T-cell (primary cell): Measurements from ENCODE around the gene C1R. TPM values are rescaled to one million over a fixed set of nuclear protein-coding genes. Genes with fewer than 3 reads are reported as not detected.
"Not testable (repeated sequence)": the region's sequence is repeated elsewhere in the genome, so short reads cannot be mapped to it uniquely, and the experiment has no call there.

Experiments
- ATAC-seq, 4 experiments: fragments of 200-7000 bp in 3 of 4; fragments of 150-1000 bp in 1 of 4; cut with Tn5 transposase; replicated peaks in 1 of 4; 1 replicate in 3 of 4; 2 replicates in 1 of 4; pipeline ENCODE4 v1.10.0; 2021; ENCODE audit warnings: moderate library complexity in 3 of 4, mild to moderate bottlenecking in 2 of 4, moderate number of reproducible peaks in 1 of 4
- CTCF ChIA-PET, 2 donors: fragments of 300-600 bp; sonication (Branson Sonifier 250); formaldehyde crosslinking; loops; one replicate each; lab custom pipeline; 2022; ENCODE audit warnings: antibody characterized with exemption in 2 of 2; lab: Charles Lee
- POLR2A ChIA-PET, 2 donors: fragments of 300-600 bp; sonication (Branson Sonifier 250); formaldehyde crosslinking; loops; one replicate each; lab custom pipeline; 2022; ENCODE audit warnings: antibody characterized with exemption in 2 of 2; lab: Charles Lee
- DNase-seq, 35 experiments: peaks; one replicate each; pipeline versions ENCODE4 v3.0.0 to v3.0.0-alpha.2; 2013 to 2023
- H3K27ac ChIP-seq: one replicate; pipeline ENCODE4 v1.5.1; 2013; ENCODE audit warnings: low read length
- H3K27me3 ChIP-seq, 2 experiments: replicated peaks in 1 of 2; 1 replicate in 1 of 2; 2 replicates in 1 of 2; pipeline versions ENCODE4 v1.6.1 to v1.7.0; 2013; ENCODE audit warnings: low read length in 1 of 2, mixed read lengths in 1 of 2; ENCODE audit not compliant: control insufficient read depth in 2 of 2, insufficient read depth in 2 of 2; ENCODE audit errors: extremely low read depth in 1 of 2
- H3K36me3 ChIP-seq, 2 donors: 1 replicate in 1 of 2; 2 replicates in 1 of 2; pipeline versions ENCODE4 v1.6.1 to v1.7.0; 2013; ENCODE audit warnings: low read length in 1 of 2; ENCODE audit not compliant: control insufficient read depth in 2 of 2, insufficient read depth in 1 of 2; ENCODE audit errors: extremely low read depth in 1 of 2
- H3K4me1 ChIP-seq, 2 experiments: 1 replicate in 1 of 2; 2 replicates in 1 of 2; pipeline versions ENCODE4 v1.6.1 to v1.7.0; 2013; ENCODE audit warnings: low read length in 2 of 2, mixed read lengths in 1 of 2; ENCODE audit not compliant: insufficient read depth in 2 of 2, control insufficient read depth in 1 of 2; ENCODE audit errors: extremely low read depth in 1 of 2
- H3K4me3 ChIP-seq, 2 donors: 1 replicate in 1 of 2; 2 replicates in 1 of 2; pipeline versions ENCODE4 v1.5.1 to v1.7.0; 2013; ENCODE audit warnings: mild to moderate bottlenecking in 2 of 2, low read length in 1 of 2, moderate library complexity in 1 of 2; ENCODE audit not compliant: control insufficient read depth in 1 of 2; ENCODE audit errors: extremely low read depth in 1 of 2
- H3K9me3 ChIP-seq: 2 replicates; pipeline ENCODE4 v1.7.0; 2013
- H3K27ac Mint-ChIP-seq, 2 donors: one replicate each; pipeline ENCODE4 v1.8.0; 2020 to 2021; ENCODE audit warnings: mild to moderate bottlenecking in 2 of 2, mixed read lengths in 2 of 2
- H3K27me3 Mint-ChIP-seq, 2 donors: one replicate each; pipeline ENCODE4 v1.8.0; 2021 to 2022; ENCODE audit warnings: mixed read lengths in 2 of 2
- H3K36me3 Mint-ChIP-seq: one replicate; pipeline ENCODE4 v1.8.0; 2021; ENCODE audit warnings: mixed read lengths
- H3K4me1 Mint-ChIP-seq, 3 donors: one replicate each; pipeline ENCODE4 v1.8.0; 2020 to 2022; ENCODE audit warnings: mixed read lengths in 3 of 3, mild to moderate bottlenecking in 1 of 3
- H3K4me3 Mint-ChIP-seq, 3 donors: one replicate each; pipeline ENCODE4 v1.8.0; 2020 to 2022; ENCODE audit warnings: mild to moderate bottlenecking in 3 of 3, mixed read lengths in 3 of 3, moderate library complexity in 3 of 3
- H3K9me3 Mint-ChIP-seq, 3 donors: one replicate each; pipeline ENCODE4 v1.8.0; 2020 to 2022; ENCODE audit warnings: mixed read lengths in 3 of 3
- WGBS: methylation state at CpG from one replicate; pipeline ENCODE4 v1.1.5; 2013; ENCODE audit warnings: missing lambda C conversion rate; ENCODE audit not compliant: insufficient coverage; 5-methylcytosine and 5-hydroxymethylcytosine counted together
- total RNA-seq, 35 experiments: library from RNA in 6 of 35; stranded (reverse) in 6 of 35; fragments of 120-200 nt in 1 of 35; gene quantifications; one replicate each; pipeline versions ENCODE4 v1.2.1 to v1.2.4 and lab custom pipeline; 2013 to 2026

Gene C1R
- total RNA-seq, 5 donors from 2014 or later (not counting 1 experiment from before 2014, with no cell fraction given): 2.2 to 5.9 (median 3.6) TPM

GRCh38 chr12:7058850-7059395 lies 33.3 kb downstream of the C1R start:
- POLR2A ChIA-PET: no interaction called here
- peaks cover 0 to 34% of the 10 kb centered on the region in 2 experiments for H3K27me3 ChIP-seq
- Mint-ChIP-seq H3K9me3 (no peaks in the 10 kb centered on the region), H3K4me1 (no peaks in the 10 kb centered on the region), H3K27me3 (peaks cover 10 to 67% of the 10 kb centered on the region in 2 donors), H3K27ac (peak overlapping the region in 1 of 2 donors; percentile 20), H3K36me3 (no peaks in the 10 kb centered on the region), H3K4me3 (no peak overlapping the region)
- DNase-seq (no peak), ATAC-seq (no peak)
- CTCF ChIA-PET: interaction anchor here in 1 of 2 donors (0.7 kb wide), 1 partner anchor 9 kb away, joined by 3 read pairs; no protein-coding TSS in a partner anchor
- H3K36me3 ChIP-seq: no peaks in the 10 kb centered on the region
- H3K27ac ChIP-seq: no peak overlapping the region
- no peaks in the 10 kb centered on the region for H3K4me1 ChIP-seq
- 100% methylated on average over 2 of the region's 9 CpGs for WGBS
- no peak overlapping the region for H3K4me3 ChIP-seq
- H3K9me3 ChIP-seq: no peaks in the 10 kb centered on the region

- H3K27me3 Mint-ChIP-seq: peaks cover 10 to 67% of the 10 kb centered on the region in 2 donors
- CTCF ChIA-PET: no interaction called here
Measured at GRCh38 chr12:7058163-7058845, 33.9 kb downstream of the C1R start.

GRCh38 chr12:7055736-7056135 lies 36.5 kb downstream of the C1R start:
- H3K27me3 Mint-ChIP-seq: peaks cover 10 to 61% of the 10 kb centered on the region in 2 donors
- POLR2A ChIA-PET: not testable (repeated sequence)

More at GRCh38 chr12:7058163-7058845, 33.9 kb downstream of the C1R start:
- H3K4me1 ChIP-seq: no peaks in the 10 kb centered on the region
- H3K9me3 ChIP-seq: no peaks in the 10 kb centered on the region
- no peak overlapping the region for H3K4me3 ChIP-seq
- POLR2A ChIA-PET: no interaction called here
- no peaks in the 10 kb centered on the region for H3K9me3 Mint-ChIP-seq
- H3K36me3 Mint-ChIP-seq: no peaks in the 10 kb centered on the region
- no peak for DNase-seq
- H3K27me3 ChIP-seq: peaks cover 0 to 34% of the 10 kb centered on the region in 2 experiments
- no CpG with 5 or more reads among the region's 3 CpGs for WGBS
- no peaks in the 10 kb centered on the region for H3K4me1 Mint-ChIP-seq
- H3K27ac Mint-ChIP-seq: no peak overlapping the region
- no peak for ATAC-seq
- no peak overlapping the region for H3K27ac ChIP-seq
- no peaks in the 10 kb centered on the region for H3K36me3 ChIP-seq
- H3K4me3 Mint-ChIP-seq: no peak overlapping the region

GRCh38 chr12:7054925-7055324 lies 37.3 kb downstream of the C1R start:
- Mint-ChIP-seq H3K4me1 (no peaks in the 10 kb centered on the region), H3K27ac (no peak overlapping the region), H3K27me3 (peaks cover 7 to 52% of the 10 kb centered on the region in 2 donors), H3K9me3 (no peaks in the 10 kb centered on the region), H3K4me3 (no peak overlapping the region), H3K36me3 (no peaks in the 10 kb centered on the region)
- Histone ChIP-seq H3K9me3 (no peaks in the 10 kb centered on the region), H3K27ac (no peak overlapping the region), H3K4me1 (no peaks in the 10 kb centered on the region), H3K4me3 (no peak overlapping the region), H3K27me3 (peaks cover 0 to 24% of the 10 kb centered on the region in 2 experiments), H3K36me3 (no peaks in the 10 kb centered on the region)
- ChIA-PET CTCF (no interaction called here), POLR2A (no interaction called here)
- WGBS: no CpG with 5 or more reads among the region's 4 CpGs
- ATAC-seq (no peak), DNase-seq (no peak)

More at GRCh38 chr12:7055736-7056135, 36.5 kb downstream of the C1R start:
- no CpG with 5 or more reads among the region's 2 CpGs for WGBS
- H3K27ac ChIP-seq, H3K4me3 Mint-ChIP-seq, H3K27ac Mint-ChIP-seq, H3K36me3 ChIP-seq, DNase-seq, H3K4me3 ChIP-seq, H3K9me3 ChIP-seq, H3K4me1 Mint-ChIP-seq, H3K4me1 ChIP-seq, H3K9me3 Mint-ChIP-seq, ATAC-seq, H3K36me3 Mint-ChIP-seq: not testable (repeated sequence)
- H3K27me3 ChIP-seq: peaks cover 0 to 29% of the 10 kb centered on the region in 2 experiments
- CTCF ChIA-PET: interaction anchor here in 1 of 2 donors (0.8 kb wide), 1 partner anchor 27 kb away, joined by 3 read pairs; no protein-coding TSS in a partner anchor

- H3K27me3 ChIP-seq, H3K27ac ChIP-seq, H3K27me3 Mint-ChIP-seq, H3K36me3 Mint-ChIP-seq, ATAC-seq, H3K27ac Mint-ChIP-seq, DNase-seq, H3K4me3 Mint-ChIP-seq, H3K4me3 ChIP-seq, H3K36me3 ChIP-seq, H3K9me3 Mint-ChIP-seq, H3K4me1 ChIP-seq, POLR2A ChIA-PET, H3K9me3 ChIP-seq: not testable (repeated sequence)
- peaks cover 10 to 16% (median 16%) of the 10 kb centered on the region in 3 donors for H3K4me1 Mint-ChIP-seq
- WGBS: no CpG with 5 or more reads among the region's 3 CpGs
- CTCF ChIA-PET: interaction anchor here in 1 of 2 donors (0.5 to 0.8 kb wide), 2 partner anchors 9 to 29 kb away, joined by 3 read pairs; no protein-coding TSS in a partner anchor
Measured at GRCh38 chr12:7049973-7050372, 42.3 kb downstream of the C1R start.

DNA sequence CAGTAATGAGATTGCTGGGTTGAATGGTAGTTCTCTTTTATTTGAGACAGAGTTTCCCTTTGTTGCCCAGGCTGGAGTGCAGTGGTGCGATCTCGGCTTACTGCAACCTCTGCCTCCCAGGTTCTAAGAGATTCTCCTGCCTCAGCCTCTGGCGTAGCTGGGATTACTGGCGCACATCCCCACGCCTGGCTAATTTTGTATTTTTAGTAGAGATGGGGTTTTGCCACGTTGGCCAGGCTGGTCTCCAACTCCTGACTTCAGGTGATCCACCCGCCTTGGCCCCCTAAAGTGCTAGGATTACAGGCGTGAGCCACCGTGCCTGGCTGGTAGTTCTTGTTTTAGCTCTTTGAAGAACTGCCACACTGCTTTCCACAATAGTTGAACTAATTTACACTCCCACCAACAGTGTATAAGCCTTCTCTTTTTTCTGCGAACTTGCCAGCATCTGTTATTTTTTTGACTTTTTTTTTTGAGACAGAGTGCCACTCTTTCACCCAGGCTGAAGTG lies 42.7 kb downstream of the C1R start:
- H3K4me3 Mint-ChIP-seq, H3K27ac ChIP-seq, H3K27ac Mint-ChIP-seq, H3K4me1 ChIP-seq, H3K27me3 ChIP-seq, H3K9me3 Mint-ChIP-seq, H3K27me3 Mint-ChIP-seq, H3K9me3 ChIP-seq, DNase-seq, ATAC-seq, H3K4me3 ChIP-seq, H3K36me3 Mint-ChIP-seq, H3K36me3 ChIP-seq, POLR2A ChIA-PET: not testable (repeated sequence)
- CTCF ChIA-PET: interaction anchor here in 1 of 2 donors (0.5 kb wide), 1 partner anchor 10 kb away, joined by 3 read pairs; no protein-coding TSS in a partner anchor
- 100% methylated on average over 5 of the region's 10 CpGs for WGBS
- H3K4me1 Mint-ChIP-seq: peaks cover 10 to 16% (median 16%) of the 10 kb centered on the region in 3 donors
